Neural cell (in vitro differentiated cells): ENCODE data around the gene PEX13. TPM values are rescaled to one million over a fixed set of nuclear protein-coding genes. Genes with fewer than 3 reads are reported as not detected.

Experiments used
- H2AFZ ChIP-seq: fragments of 200-600, 300-800 bp; sonication (generic), shearing (Covaris generic); 2 replicates; pipeline ENCODE4 v1.6.0; 2014; ENCODE audit warnings: low read depth, mild to moderate bottlenecking, antibody characterized with exemption, low read length, moderate library complexity
- H3F3A ChIP-seq: fragments of 200-600 bp; shearing (Covaris generic); 2 replicates; pipeline ENCODE4 v1.6.1; 2016; ENCODE audit warnings: mild to moderate bottlenecking, moderate library complexity, mixed read lengths, antibody characterized with exemption, low read length; ENCODE audit not compliant: insufficient read depth, poor library complexity, severe bottlenecking
- H3K27ac ChIP-seq: fragments of 200-600, 300-800 bp; sonication (generic), shearing (Covaris generic); 2 replicates; pipeline ENCODE4 v1.5.1; 2014; ENCODE audit warnings: mild to moderate bottlenecking, low read length, moderate library complexity
- H3K27me3 ChIP-seq: fragments of 300-800, 200-600 bp; sonication (generic), shearing (Covaris generic); 2 replicates; pipeline ENCODE4 v1.6.0; 2014; ENCODE audit warnings: mild to moderate bottlenecking, low read depth, low read length, moderate library complexity; ENCODE audit not compliant: insufficient read depth
- H3K36me3 ChIP-seq: fragments of 300-800, 200-600 bp; sonication (generic), shearing (Covaris generic); 2 replicates; pipeline ENCODE4 v1.5.1; 2014; ENCODE audit warnings: mild to moderate bottlenecking, antibody characterized with exemption, low read length, moderate library complexity; ENCODE audit not compliant: insufficient read depth
- H3K4me2 ChIP-seq: fragments of 300-800, 200-600 bp; sonication (generic), shearing (Covaris generic); 2 replicates; pipeline ENCODE4 v1.6.0; 2014; ENCODE audit warnings: mild to moderate bottlenecking, low read length
- H3K4me3 ChIP-seq: fragments of 300-800, 200-600 bp; sonication (generic), shearing (Covaris generic); 2 replicates; pipeline ENCODE4 v1.5.1; 2014; ENCODE audit warnings: mild to moderate bottlenecking, low read length, moderate library complexity
- H3K79me2 ChIP-seq: fragments of 200-600 bp; shearing (Covaris generic); replicated peaks from 2 replicates; pipeline ENCODE4 v1.6.0; 2014; ENCODE audit warnings: mild to moderate bottlenecking, low read length, moderate library complexity; ENCODE audit not compliant: insufficient read depth
- H3K9ac ChIP-seq: fragments of 300-800, 200-600 bp; sonication (generic), shearing (Covaris generic); 2 replicates; pipeline ENCODE4 v1.6.1; 2016; ENCODE audit warnings: mild to moderate bottlenecking, low read length, mixed read lengths
- H3K9me2 ChIP-seq: fragments of 200-600 bp; shearing (Covaris generic); 2 replicates; pipeline ENCODE4 v1.6.1; 2016; ENCODE audit warnings: mild to moderate bottlenecking, low read length, mixed read lengths; ENCODE audit not compliant: insufficient read depth
- H3K9me3 ChIP-seq: fragments of 200-600, 300-800 bp; sonication (generic), shearing (Covaris generic); 2 replicates; pipeline ENCODE4 v1.6.1; 2016; ENCODE audit warnings: mild to moderate bottlenecking, mixed run types, low read length, moderate library complexity, mixed read lengths
- H4K20me1 ChIP-seq: fragments of 200-600 bp; shearing (Covaris generic); 2 replicates; pipeline ENCODE4 v1.6.1; 2016; ENCODE audit warnings: mild to moderate bottlenecking, mixed run types; ENCODE audit not compliant: insufficient read depth
- EP300 ChIP-seq: fragments of 450-650 bp; conservative IDR thresholded peaks from 2 replicates; pipeline ENCODE4 v1.6.1; 2014; ENCODE audit warnings: antibody characterized with exemption, mild to moderate bottlenecking, moderate library complexity; ENCODE audit not compliant: poor library complexity, severe bottlenecking
- EZH2 ChIP-seq: fragments of 200-600, 300-800 bp; shearing (Covaris generic), sonication (generic); IDR thresholded peaks from 2 replicates; pipeline ENCODE4 v1.6.1; 2014; ENCODE audit warnings: antibody characterized with exemption, low read length, borderline replicate concordance, mild to moderate bottlenecking; ENCODE audit not compliant: insufficient read depth, poor library complexity, severe bottlenecking
- MXI1 ChIP-seq: fragments of 450-650 bp; conservative IDR thresholded peaks from 2 replicates; pipeline ENCODE4 v1.6.1; 2014; ENCODE audit warnings: antibody characterized with exemption, mild to moderate bottlenecking; ENCODE audit not compliant: poor library complexity, severe bottlenecking
- POLR2AphosphoS5 ChIP-seq: IDR thresholded peaks from 2 replicates; pipeline ENCODE4 v1.6.1; 2012
- RAD21 ChIP-seq: fragments of 450-650 bp; conservative IDR thresholded peaks from 2 replicates; pipeline ENCODE4 v1.6.1; 2014; ENCODE audit warnings: antibody characterized with exemption, mild to moderate bottlenecking, moderate library complexity
- SMC3 ChIP-seq: fragments of 450-650 bp; conservative IDR thresholded peaks from 2 replicates; pipeline ENCODE4 v1.6.1; 2014; ENCODE audit warnings: antibody characterized with exemption, mild to moderate bottlenecking, moderate library complexity; ENCODE audit not compliant: poor library complexity
- TAF1 ChIP-seq: IDR thresholded peaks from 2 replicates; pipeline ENCODE4 v1.6.1; 2012; ENCODE audit warnings: low read depth
- polyA plus RNA-seq: library from polyadenylated mRNA; depleted of rRNA; stranded (reverse); fragments of >200 nt; gene quantifications from 2 replicates; pipeline ENCODE4 v1.2.3, GENCODE V29; 2014
- TF ChIP-seq, protein P1 (sequence below): fragments of 450-650 bp; IDR thresholded peaks from 2 replicates; pipeline ENCODE4 v1.5.1; 2014; ENCODE audit warnings: antibody characterized with exemption, mild to moderate bottlenecking, moderate library complexity; ENCODE audit not compliant: poor library complexity, severe bottlenecking
- TF ChIP-seq, protein P2 (sequence below): IDR thresholded peaks from 2 replicates; pipeline ENCODE4 v1.6.1; 2012; ENCODE audit warnings: borderline replicate concordance

Gene PEX13
- polyA plus RNA-seq, 1 donor from 2014 or later: 95.6 TPM

DNA sequence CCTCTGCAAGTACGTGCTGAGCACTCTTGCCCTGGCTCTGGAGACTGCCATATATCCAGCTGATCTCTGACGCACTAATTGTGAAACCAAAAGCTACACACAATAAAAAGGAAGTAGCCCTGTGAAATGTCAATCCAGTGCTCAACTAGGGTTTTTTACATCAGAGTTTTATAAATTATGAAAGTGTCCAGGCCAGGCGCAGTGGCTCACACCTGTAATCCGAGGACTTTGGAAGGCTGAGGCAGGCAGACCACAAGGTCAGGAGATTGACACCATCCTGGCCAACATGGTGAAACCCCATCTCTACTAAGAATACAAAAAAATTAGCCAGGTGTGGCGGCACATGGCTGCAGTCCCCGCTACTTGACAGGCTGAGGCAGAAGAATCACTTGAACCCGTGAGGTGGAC, 24.5 kb upstream of the PEX13 start:
- Histone ChIP-seq H3K9ac (no peak overlapping the region), H3K4me2 (no peak overlapping the region)

DNA sequence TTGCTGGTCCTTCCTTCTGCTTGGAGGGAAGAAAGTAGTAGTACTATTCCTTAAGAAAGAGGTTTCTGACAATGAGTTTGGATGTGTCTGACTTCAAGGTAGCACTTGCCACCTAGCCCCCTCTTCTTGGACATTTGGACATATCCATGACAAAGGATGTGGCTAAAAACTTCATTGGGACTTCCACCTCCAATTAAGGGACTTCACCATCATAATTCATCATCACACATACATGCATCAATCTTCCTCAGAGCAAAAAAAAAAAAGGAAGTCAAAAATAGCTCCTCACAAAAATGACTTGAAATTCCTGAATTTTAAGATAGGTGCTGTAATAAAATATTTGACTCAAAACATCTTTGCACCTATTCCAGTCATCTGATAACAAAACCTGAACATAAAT, 23.4 kb upstream of the PEX13 start:
- Histone ChIP-seq H3K79me2 (no peaks in the 10 kb centered on the region), H3F3A (no peaks in the 10 kb centered on the region), H3K9me2 (no peaks in the 10 kb centered on the region), H3K4me2 (no peak overlapping the region), H2AFZ (no peak overlapping the region), H3K4me3 (no peak overlapping the region), H3K9ac (no peak overlapping the region), H3K36me3 (no peaks in the 10 kb centered on the region), H3K9me3 (no peaks in the 10 kb centered on the region), H3K27ac (no peak overlapping the region), H3K27me3 (no peaks in the 10 kb centered on the region), H4K20me1 (no peaks in the 10 kb centered on the region)
- TF ChIP-seq RAD21 (no peak), TAF1 (no peak), MXI1 (no peak), POLR2AphosphoS5 (no peak), EZH2 (no peak), SMC3 (no peak), EP300 (no peak)
- TF ChIP-seq, protein P1, sequence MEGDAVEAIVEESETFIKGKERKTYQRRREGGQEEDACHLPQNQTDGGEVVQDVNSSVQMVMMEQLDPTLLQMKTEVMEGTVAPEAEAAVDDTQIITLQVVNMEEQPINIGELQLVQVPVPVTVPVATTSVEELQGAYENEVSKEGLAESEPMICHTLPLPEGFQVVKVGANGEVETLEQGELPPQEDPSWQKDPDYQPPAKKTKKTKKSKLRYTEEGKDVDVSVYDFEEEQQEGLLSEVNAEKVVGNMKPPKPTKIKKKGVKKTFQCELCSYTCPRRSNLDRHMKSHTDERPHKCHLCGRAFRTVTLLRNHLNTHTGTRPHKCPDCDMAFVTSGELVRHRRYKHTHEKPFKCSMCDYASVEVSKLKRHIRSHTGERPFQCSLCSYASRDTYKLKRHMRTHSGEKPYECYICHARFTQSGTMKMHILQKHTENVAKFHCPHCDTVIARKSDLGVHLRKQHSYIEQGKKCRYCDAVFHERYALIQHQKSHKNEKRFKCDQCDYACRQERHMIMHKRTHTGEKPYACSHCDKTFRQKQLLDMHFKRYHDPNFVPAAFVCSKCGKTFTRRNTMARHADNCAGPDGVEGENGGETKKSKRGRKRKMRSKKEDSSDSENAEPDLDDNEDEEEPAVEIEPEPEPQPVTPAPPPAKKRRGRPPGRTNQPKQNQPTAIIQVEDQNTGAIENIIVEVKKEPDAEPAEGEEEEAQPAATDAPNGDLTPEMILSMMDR: no peak
- TF ChIP-seq, protein P2, sequence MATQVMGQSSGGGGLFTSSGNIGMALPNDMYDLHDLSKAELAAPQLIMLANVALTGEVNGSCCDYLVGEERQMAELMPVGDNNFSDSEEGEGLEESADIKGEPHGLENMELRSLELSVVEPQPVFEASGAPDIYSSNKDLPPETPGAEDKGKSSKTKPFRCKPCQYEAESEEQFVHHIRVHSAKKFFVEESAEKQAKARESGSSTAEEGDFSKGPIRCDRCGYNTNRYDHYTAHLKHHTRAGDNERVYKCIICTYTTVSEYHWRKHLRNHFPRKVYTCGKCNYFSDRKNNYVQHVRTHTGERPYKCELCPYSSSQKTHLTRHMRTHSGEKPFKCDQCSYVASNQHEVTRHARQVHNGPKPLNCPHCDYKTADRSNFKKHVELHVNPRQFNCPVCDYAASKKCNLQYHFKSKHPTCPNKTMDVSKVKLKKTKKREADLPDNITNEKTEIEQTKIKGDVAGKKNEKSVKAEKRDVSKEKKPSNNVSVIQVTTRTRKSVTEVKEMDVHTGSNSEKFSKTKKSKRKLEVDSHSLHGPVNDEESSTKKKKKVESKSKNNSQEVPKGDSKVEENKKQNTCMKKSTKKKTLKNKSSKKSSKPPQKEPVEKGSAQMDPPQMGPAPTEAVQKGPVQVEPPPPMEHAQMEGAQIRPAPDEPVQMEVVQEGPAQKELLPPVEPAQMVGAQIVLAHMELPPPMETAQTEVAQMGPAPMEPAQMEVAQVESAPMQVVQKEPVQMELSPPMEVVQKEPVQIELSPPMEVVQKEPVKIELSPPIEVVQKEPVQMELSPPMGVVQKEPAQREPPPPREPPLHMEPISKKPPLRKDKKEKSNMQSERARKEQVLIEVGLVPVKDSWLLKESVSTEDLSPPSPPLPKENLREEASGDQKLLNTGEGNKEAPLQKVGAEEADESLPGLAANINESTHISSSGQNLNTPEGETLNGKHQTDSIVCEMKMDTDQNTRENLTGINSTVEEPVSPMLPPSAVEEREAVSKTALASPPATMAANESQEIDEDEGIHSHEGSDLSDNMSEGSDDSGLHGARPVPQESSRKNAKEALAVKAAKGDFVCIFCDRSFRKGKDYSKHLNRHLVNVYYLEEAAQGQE: no peak

More for the DNA sequence above, 24.5 kb upstream of the PEX13 start:
- Histone ChIP-seq H2AFZ (no peak overlapping the region), H3K4me3 (no peak overlapping the region), H3K36me3 (no peaks in the 10 kb centered on the region), H3K9me3 (no peaks in the 10 kb centered on the region), H3K27ac (no peak overlapping the region), H3K27me3 (no peaks in the 10 kb centered on the region), H3F3A (no peaks in the 10 kb centered on the region), H4K20me1 (no peaks in the 10 kb centered on the region), H3K79me2 (no peaks in the 10 kb centered on the region), H3K9me2 (no peaks in the 10 kb centered on the region)
- no peak for TF ChIP-seq POLR2AphosphoS5
- no peak for TF ChIP-seq RAD21
